Neural cell (in vitro differentiated cells): ENCODE results near the gene CHD2.
"Not testable (repeated sequence)": the region's sequence is repeated elsewhere in the genome, so short reads cannot be mapped to it uniquely, and the experiment has no call there.

ENCODE experiments used
- POLR2AphosphoS5 ChIP-seq: IDR thresholded peaks from 2 replicates; pipeline ENCODE4 v1.6.1; 2012
- RAD21 ChIP-seq: fragments of 450-650 bp; conservative IDR thresholded peaks from 2 replicates; pipeline ENCODE4 v1.6.1; 2014; ENCODE audit warnings: antibody characterized with exemption, mild to moderate bottlenecking, moderate library complexity
- TF ChIP-seq, protein P1 (sequence below): fragments of 450-650 bp; IDR thresholded peaks from 2 replicates; pipeline ENCODE4 v1.5.1; 2014; ENCODE audit warnings: antibody characterized with exemption, mild to moderate bottlenecking, moderate library complexity; ENCODE audit not compliant: poor library complexity, severe bottlenecking

DNA sequence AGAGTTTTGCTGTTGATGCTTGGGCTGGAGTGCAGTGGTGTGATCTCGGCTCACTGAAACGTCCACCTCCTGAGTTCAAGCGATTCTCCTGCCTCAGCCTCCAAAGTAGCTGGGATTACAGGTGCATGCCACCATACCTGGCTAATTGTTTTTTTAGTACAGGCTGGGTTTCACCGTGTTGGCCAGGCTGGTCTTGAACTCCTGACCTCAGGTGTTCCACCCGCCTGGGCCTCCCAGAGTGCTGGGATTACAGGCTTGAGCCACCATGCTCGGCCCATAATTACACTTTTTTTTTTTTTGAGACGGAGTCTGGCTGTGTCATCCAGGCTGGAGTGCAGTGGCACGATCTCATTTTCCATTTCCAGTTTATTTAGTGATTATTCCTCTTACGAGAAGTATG lies 18.8 kb downstream of the CHD2 start:
- TF ChIP-seq POLR2AphosphoS5, RAD21: not testable (repeated sequence)
- TF ChIP-seq, protein P1, sequence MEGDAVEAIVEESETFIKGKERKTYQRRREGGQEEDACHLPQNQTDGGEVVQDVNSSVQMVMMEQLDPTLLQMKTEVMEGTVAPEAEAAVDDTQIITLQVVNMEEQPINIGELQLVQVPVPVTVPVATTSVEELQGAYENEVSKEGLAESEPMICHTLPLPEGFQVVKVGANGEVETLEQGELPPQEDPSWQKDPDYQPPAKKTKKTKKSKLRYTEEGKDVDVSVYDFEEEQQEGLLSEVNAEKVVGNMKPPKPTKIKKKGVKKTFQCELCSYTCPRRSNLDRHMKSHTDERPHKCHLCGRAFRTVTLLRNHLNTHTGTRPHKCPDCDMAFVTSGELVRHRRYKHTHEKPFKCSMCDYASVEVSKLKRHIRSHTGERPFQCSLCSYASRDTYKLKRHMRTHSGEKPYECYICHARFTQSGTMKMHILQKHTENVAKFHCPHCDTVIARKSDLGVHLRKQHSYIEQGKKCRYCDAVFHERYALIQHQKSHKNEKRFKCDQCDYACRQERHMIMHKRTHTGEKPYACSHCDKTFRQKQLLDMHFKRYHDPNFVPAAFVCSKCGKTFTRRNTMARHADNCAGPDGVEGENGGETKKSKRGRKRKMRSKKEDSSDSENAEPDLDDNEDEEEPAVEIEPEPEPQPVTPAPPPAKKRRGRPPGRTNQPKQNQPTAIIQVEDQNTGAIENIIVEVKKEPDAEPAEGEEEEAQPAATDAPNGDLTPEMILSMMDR, result not testable (repeated sequence)
